A549 (cell line): ENCODE measurements around the gene DAO. TPM values are rescaled to one million over a fixed set of nuclear protein-coding genes. Genes with fewer than 3 reads are reported as not detected.

ENCODE experiments used
- ATAC-seq, 2 experiments: fragments of 200-7000 bp in 1 of 2; fragments of >200 bp in 1 of 2; cut with Nextera tagmentation in 1 of 2; cut with Tn5 transposase in 1 of 2; 3 replicates each; pipeline versions ENCODE4 v1.8.0 to v1.9.1; 2018 to 2020; ENCODE audit warnings: mild to moderate bottlenecking in 1 of 2, moderate library complexity in 1 of 2
- CTCF ChIA-PET: fragments of 300-600 bp; sonication (Branson Sonifier 250); formaldehyde crosslinking; extraction: SDS; loops from one replicate; lab custom pipeline; 2021; ENCODE audit warnings: antibody characterized with exemption, inconsistent platforms; lab: Yijun Ruan, JAX
- POLR2A ChIA-PET: fragments of 350-600 bp; formaldehyde crosslinking; extraction: SDS; loops from one replicate; lab custom pipeline; 2021; ENCODE audit warnings: antibody characterized with exemption, inconsistent platforms; lab: Yijun Ruan, JAX
- DNase-seq, 2 experiments: peaks; one replicate each; pipeline versions ENCODE4 v3.0.0 to v3.0.0-alpha.2; 2011 to 2016; ENCODE audit warnings: low read depth in 1 of 2, low spot score in 1 of 2
- FAIRE-seq: peaks from 2 replicates; lab custom pipeline; 2011; peaks lifted over from hg19 to GRCh38; lab: Jason Lieb, UNC
- H3K27ac ChIP-seq, 2 experiments: fragments of >200 bp; sonication (Bioruptor Twin); formaldehyde crosslinking; 3 replicates each; pipeline ENCODE4 v1.5.1; 2016 to 2017
- H3K4me1 ChIP-seq: fragments of >200 bp; sonication (Bioruptor Twin); formaldehyde crosslinking; 3 replicates; pipeline ENCODE4 v1.6.1; 2016
- H3K4me2 ChIP-seq: fragments of >200 bp; sonication (Bioruptor Twin); formaldehyde crosslinking; 3 replicates; pipeline ENCODE4 v1.6.1; 2016
- H3K4me3 ChIP-seq: fragments of >200 bp; sonication (Bioruptor Twin); formaldehyde crosslinking; 3 replicates; pipeline ENCODE4 v1.5.1; 2016
- H3K9me3 ChIP-seq: fragments of >200 bp; sonication (Bioruptor Twin); formaldehyde crosslinking; 3 replicates; pipeline ENCODE4 v1.6.1; 2016
- CEBPB ChIP-seq, 2 experiments: fragments of >200 bp in 1 of 2; sonication (Bioruptor Twin) in 1 of 2; formaldehyde crosslinking in 1 of 2; IDR thresholded peaks; 2 replicates each; pipeline ENCODE4 v1.6.1; 2012 to 2016
- E2F6 ChIP-seq: IDR thresholded peaks from 2 replicates; pipeline ENCODE4 v1.6.1; 2012; ENCODE audit warnings: low read depth, borderline replicate concordance
- EHF ChIP-seq: fragments of 250-450 bp; sonication (Bioruptor Pico); IDR thresholded peaks from 2 replicates; pipeline ENCODE4 v1.5.0; 2020; ENCODE audit warnings: mild to moderate bottlenecking
- EHMT2 ChIP-seq: fragments of 200-600 bp; sonication (generic); IDR thresholded peaks from 2 replicates; pipeline ENCODE4 v1.6.1; 2016; ENCODE audit warnings: antibody characterized with exemption, low read depth, mild to moderate bottlenecking, moderate library complexity
- EP300 ChIP-seq, 2 experiments: fragments of >200 bp; sonication (Bioruptor Twin); formaldehyde crosslinking; IDR thresholded peaks; 2 replicates in 1 of 2; 3 replicates in 1 of 2; pipeline ENCODE4 v1.6.1; 2016 to 2017
- ESRRA ChIP-seq: fragments of 150-350 bp; IDR thresholded peaks from 2 replicates; pipeline ENCODE4 v1.6.1; 2014; ENCODE audit warnings: mild to moderate bottlenecking, low read length, borderline replicate concordance
- FOSL2 ChIP-seq, 2 experiments: fragments of 450-650 bp in 1 of 2; fragments of >200 bp in 1 of 2; sonication (Bioruptor Twin) in 1 of 2; formaldehyde crosslinking; IDR thresholded peaks; 2 replicates each; pipeline versions ENCODE4 v1.5.0 to v1.6.1; 2016 to 2020; ENCODE audit warnings: mild to moderate bottlenecking in 1 of 2, moderate library complexity in 1 of 2
- FOXS1 ChIP-seq: fragments of 250-450 bp; sonication (Bioruptor Pico); IDR thresholded peaks from 2 replicates; pipeline ENCODE4 v1.5.0; 2020; ENCODE audit warnings: mild to moderate bottlenecking, moderate library complexity
- GATA3 ChIP-seq: IDR thresholded peaks from 2 replicates; pipeline ENCODE4 v1.6.1; 2012; ENCODE audit warnings: borderline replicate concordance
- HEYL ChIP-seq: fragments of 250-450 bp; sonication (Bioruptor Pico); IDR thresholded peaks from 2 replicates; pipeline ENCODE4 v1.8.0; 2021; ENCODE audit warnings: mild to moderate bottlenecking, moderate library complexity
- HMGXB4 ChIP-seq: fragments of 250-450 bp; sonication (Bioruptor Pico); IDR thresholded peaks from 2 replicates; pipeline ENCODE4 v1.5.0; 2021; ENCODE audit warnings: mild to moderate bottlenecking, moderate library complexity, borderline replicate concordance
- HOXA7 ChIP-seq: fragments of 250-450 bp; sonication (Bioruptor Pico); IDR thresholded peaks from 2 replicates; pipeline ENCODE4 v1.5.0; 2020; ENCODE audit warnings: mild to moderate bottlenecking, moderate library complexity
- JUN ChIP-seq, 2 experiments: fragments of >200 bp; sonication (Bioruptor Twin); formaldehyde crosslinking; IDR thresholded peaks; 2 replicates in 1 of 2; 3 replicates in 1 of 2; pipeline ENCODE4 v1.6.1; 2016 to 2017
- KDM5A ChIP-seq: fragments of 200-600 bp; sonication (generic); IDR thresholded peaks from 2 replicates; pipeline ENCODE4 v1.6.1; 2016; ENCODE audit warnings: antibody characterized with exemption, mild to moderate bottlenecking
- MAX ChIP-seq: IDR thresholded peaks from 2 replicates; pipeline ENCODE4 v1.6.1; 2012
- MAZ ChIP-seq: fragments of 150-350 bp; IDR thresholded peaks from 2 replicates; pipeline ENCODE4 v1.6.1; 2014; ENCODE audit warnings: antibody characterized with exemption, low read depth, low read length, borderline replicate concordance
- MYC ChIP-seq: IDR thresholded peaks from 2 replicates; pipeline ENCODE4 v1.6.1; 2012; ENCODE audit warnings: mild to moderate bottlenecking, inconsistent platforms, low read length, improper control_type of control experiment, borderline replicate concordance
- NFE2L2 ChIP-seq: fragments of 150-350 bp; conservative IDR thresholded peaks from 2 replicates; pipeline ENCODE4 v1.6.1; 2014; ENCODE audit warnings: low read length
- NPAS2 ChIP-seq: fragments of 250-450 bp; sonication (Bioruptor Pico); IDR thresholded peaks from 2 replicates; pipeline ENCODE4 v1.8.0; 2022; ENCODE audit warnings: mild to moderate bottlenecking, moderate library complexity, borderline replicate concordance
- NR3C1 ChIP-seq: fragments of >200 bp; sonication (Bioruptor Twin); formaldehyde crosslinking; IDR thresholded peaks from 3 replicates; pipeline ENCODE4 v1.6.1; 2017
- PHF8 ChIP-seq: fragments of 200-600 bp; sonication (generic); IDR thresholded peaks from 2 replicates; pipeline ENCODE4 v1.6.1; 2016; ENCODE audit warnings: low read depth, mild to moderate bottlenecking, antibody characterized with exemption, moderate library complexity, borderline replicate concordance
- POLR2A ChIP-seq: IDR thresholded peaks from 2 replicates; pipeline ENCODE4 v1.6.1; 2012; ENCODE audit warnings: mild to moderate bottlenecking, low read length
- POLR2AphosphoS2 ChIP-seq: conservative IDR thresholded peaks from 2 replicates; pipeline ENCODE4 v1.6.1; 2012; ENCODE audit warnings: low read length, improper control_type of control experiment, inconsistent platforms
- RAD21 ChIP-seq, 2 experiments: fragments of >200 bp in 1 of 2; sonication (Bioruptor Twin) in 1 of 2; formaldehyde crosslinking in 1 of 2; IDR thresholded peaks in 1 of 2; conservative IDR thresholded peaks in 1 of 2; 2 replicates in 1 of 2; 3 replicates in 1 of 2; pipeline ENCODE4 v1.6.1; 2012 to 2018; ENCODE audit warnings: inconsistent platforms in 1 of 2
- RARB ChIP-seq: fragments of 250-450 bp; sonication (Bioruptor Pico); IDR thresholded peaks from 2 replicates; pipeline ENCODE4 v1.8.0; 2021; ENCODE audit warnings: mild to moderate bottlenecking, moderate library complexity
- RCOR1 ChIP-seq: fragments of 150-350 bp; IDR thresholded peaks from 2 replicates; pipeline ENCODE4 v1.6.1; 2014; ENCODE audit warnings: antibody characterized with exemption, low read length, low read depth
- RFX5 ChIP-seq: fragments of 450-650 bp; IDR thresholded peaks from 2 replicates; pipeline ENCODE4 v1.7.1; 2014; ENCODE audit warnings: antibody characterized with exemption, mild to moderate bottlenecking, moderate library complexity
- RNF2 ChIP-seq: fragments of 200-600 bp; sonication (generic); IDR thresholded peaks from 2 replicates; pipeline ENCODE4 v1.6.1; 2016; ENCODE audit warnings: low read depth, mild to moderate bottlenecking, antibody characterized with exemption, moderate library complexity, borderline replicate concordance
- SREBF2 ChIP-seq: fragments of 450-650 bp; IDR thresholded peaks from 2 replicates; pipeline ENCODE4 v1.6.1; 2014; ENCODE audit warnings: mild to moderate bottlenecking, moderate library complexity
- TP53 ChIP-seq: fragments of 250-450 bp; sonication (Bioruptor Pico); IDR thresholded peaks from 2 replicates; pipeline ENCODE4 v1.5.0; 2021; ENCODE audit warnings: mild to moderate bottlenecking, moderate library complexity
- ZFP36 ChIP-seq: fragments of 450-650 bp; IDR thresholded peaks from 2 replicates; pipeline ENCODE4 v1.6.1; 2014; ENCODE audit warnings: borderline replicate concordance; ENCODE audit not compliant: partially characterized antibody
- ZSCAN20 ChIP-seq: fragments of 250-450 bp; sonication (Bioruptor Pico); IDR thresholded peaks from 2 replicates; pipeline ENCODE4 v1.8.0; 2022; ENCODE audit warnings: mild to moderate bottlenecking, moderate library complexity
- WGBS: methylation state at CpG from one replicate; pipeline ENCODE4 v1.1.6; 2017; ENCODE audit errors: missing lambda C conversion rate; 5-methylcytosine and 5-hydroxymethylcytosine counted together
- polyA plus RNA-seq, 4 experiments: library from polyadenylated mRNA; depleted of rRNA in 3 of 4; stranded (reverse); fragments of >200 nt; fragmentation: RNase III in 1 of 4; extraction: RNeasy Plus Mini Kit Qiagen cat#74134 plus additional on column Dnase treatment in 1 of 4; gene quantifications; 2 replicates in 3 of 4; 3 replicates in 1 of 4; pipeline ENCODE4 v1.2.3, GENCODE V29; 2011 to 2017
- TF ChIP-seq, protein P1 (sequence below): fragments of >200 bp; sonication (Bioruptor Twin); formaldehyde crosslinking; IDR thresholded peaks from 3 replicates; pipeline ENCODE4 v1.6.1; 2016
- TF ChIP-seq, protein P2 (sequence below): fragments of >200 bp; sonication (Bioruptor Twin); formaldehyde crosslinking; IDR thresholded peaks from 3 replicates; pipeline ENCODE4 v1.5.1; 2016
- TF ChIP-seq, protein P3 (sequence below): fragments of 450-650 bp; IDR thresholded peaks from 2 replicates; pipeline ENCODE4 v1.6.1; 2014; ENCODE audit warnings: antibody characterized with exemption

DAO gene
- polyA plus RNA-seq, 2 of the 4 experiments (the other 2 are of a cell fraction), result not detected

- peak; percentile 62 to 81 for ATAC-seq
- Histone ChIP-seq H3K9me3 (peaks cover 5% of the 10 kb centered on the region; the same call in 1 of the 3 replicates), H3K4me3 (no peak overlapping the region; the same call in 2 of the 3 replicates), H3K4me1 (peaks cover 81% of the 10 kb centered on the region), H3K4me2 (peak overlapping the region; percentile 77), H3K27ac (peak overlapping the region; percentile 95)
- WGBS, result 46% methylated on average over 9 of the region's 9 CpGs
- DNase-seq, result peak; percentile 89 to 92
- POLR2A ChIA-PET, result interaction anchor here (0.6 to 2.4 kb wide), 8 partner anchors 11 to 289 kb away, joined by 3 to 19 read pairs (median 4); partner anchors contain the start of genes ISCU and SART3
- FAIRE-seq, result no peak
- CTCF ChIA-PET, result interaction anchor here (0.7 to 9.0 kb wide), 10 partner anchors 13 to 287 kb away, joined by 3 to 66 read pairs (median 6); partner anchors contain the start of gene ALKBH2
- TF ChIP-seq RARB (CRISPR knock-in tag), result no peak
- TF ChIP-seq NR3C1, result no peak
- no peak for TF ChIP-seq HMGXB4 (CRISPR knock-in tag)
- no peak for TF ChIP-seq ZSCAN20
- no peak for TF ChIP-seq EHF (CRISPR knock-in tag)
- no peak for TF ChIP-seq E2F6
- TF ChIP-seq SREBF2, result no peak
- no peak for TF ChIP-seq RNF2
- TF ChIP-seq GATA3, result no peak
- TF ChIP-seq MAZ, result no peak
- TF ChIP-seq, protein P1, sequence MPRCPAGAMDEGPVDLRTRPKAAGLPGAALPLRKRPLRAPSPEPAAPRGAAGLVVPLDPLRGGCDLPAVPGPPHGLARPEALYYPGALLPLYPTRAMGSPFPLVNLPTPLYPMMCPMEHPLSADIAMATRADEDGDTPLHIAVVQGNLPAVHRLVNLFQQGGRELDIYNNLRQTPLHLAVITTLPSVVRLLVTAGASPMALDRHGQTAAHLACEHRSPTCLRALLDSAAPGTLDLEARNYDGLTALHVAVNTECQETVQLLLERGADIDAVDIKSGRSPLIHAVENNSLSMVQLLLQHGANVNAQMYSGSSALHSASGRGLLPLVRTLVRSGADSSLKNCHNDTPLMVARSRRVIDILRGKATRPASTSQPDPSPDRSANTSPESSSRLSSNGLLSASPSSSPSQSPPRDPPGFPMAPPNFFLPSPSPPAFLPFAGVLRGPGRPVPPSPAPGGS, result no peak
- no peak for TF ChIP-seq POLR2A
- TF ChIP-seq, protein P2, sequence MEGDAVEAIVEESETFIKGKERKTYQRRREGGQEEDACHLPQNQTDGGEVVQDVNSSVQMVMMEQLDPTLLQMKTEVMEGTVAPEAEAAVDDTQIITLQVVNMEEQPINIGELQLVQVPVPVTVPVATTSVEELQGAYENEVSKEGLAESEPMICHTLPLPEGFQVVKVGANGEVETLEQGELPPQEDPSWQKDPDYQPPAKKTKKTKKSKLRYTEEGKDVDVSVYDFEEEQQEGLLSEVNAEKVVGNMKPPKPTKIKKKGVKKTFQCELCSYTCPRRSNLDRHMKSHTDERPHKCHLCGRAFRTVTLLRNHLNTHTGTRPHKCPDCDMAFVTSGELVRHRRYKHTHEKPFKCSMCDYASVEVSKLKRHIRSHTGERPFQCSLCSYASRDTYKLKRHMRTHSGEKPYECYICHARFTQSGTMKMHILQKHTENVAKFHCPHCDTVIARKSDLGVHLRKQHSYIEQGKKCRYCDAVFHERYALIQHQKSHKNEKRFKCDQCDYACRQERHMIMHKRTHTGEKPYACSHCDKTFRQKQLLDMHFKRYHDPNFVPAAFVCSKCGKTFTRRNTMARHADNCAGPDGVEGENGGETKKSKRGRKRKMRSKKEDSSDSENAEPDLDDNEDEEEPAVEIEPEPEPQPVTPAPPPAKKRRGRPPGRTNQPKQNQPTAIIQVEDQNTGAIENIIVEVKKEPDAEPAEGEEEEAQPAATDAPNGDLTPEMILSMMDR, result peak; percentile 34
- no peak for TF ChIP-seq EHMT2
- TF ChIP-seq JUN (IDR thresholded peaks at IDR 0.05), result peak in 1 of 2 experiments; percentile 35; a peak in 1 of 5 replicates
- TF ChIP-seq FOXS1 (CRISPR knock-in tag), result no peak
- no peak for TF ChIP-seq TP53
- TF ChIP-seq POLR2AphosphoS2, result no peak
- TF ChIP-seq MYC, result no peak
- no peak for TF ChIP-seq FOSL2 (IDR thresholded peaks at IDR 0.05)
- TF ChIP-seq FOSL2 (CRISPR knock-in tag; IDR thresholded peaks at IDR 0.05), result peak; percentile 7; the same call in 1 of the 2 replicates
- TF ChIP-seq RCOR1, result no peak
- no peak for TF ChIP-seq NFE2L2
- no peak for TF ChIP-seq KDM5A
- TF ChIP-seq ESRRA, result no peak
- TF ChIP-seq ZFP36, result no peak
- no peak for TF ChIP-seq NPAS2 (CRISPR knock-in tag)
- TF ChIP-seq RFX5, result peak; percentile 81
- no peak for TF ChIP-seq CEBPB (IDR thresholded peaks at IDR 0.05)
- TF ChIP-seq PHF8, result no peak
- TF ChIP-seq, protein P3, sequence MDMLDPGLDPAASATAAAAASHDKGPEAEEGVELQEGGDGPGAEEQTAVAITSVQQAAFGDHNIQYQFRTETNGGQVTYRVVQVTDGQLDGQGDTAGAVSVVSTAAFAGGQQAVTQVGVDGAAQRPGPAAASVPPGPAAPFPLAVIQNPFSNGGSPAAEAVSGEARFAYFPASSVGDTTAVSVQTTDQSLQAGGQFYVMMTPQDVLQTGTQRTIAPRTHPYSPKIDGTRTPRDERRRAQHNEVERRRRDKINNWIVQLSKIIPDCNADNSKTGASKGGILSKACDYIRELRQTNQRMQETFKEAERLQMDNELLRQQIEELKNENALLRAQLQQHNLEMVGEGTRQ, result no peak
- no peak for TF ChIP-seq HEYL (CRISPR knock-in tag)
- TF ChIP-seq EP300 (IDR thresholded peaks at IDR 0.05), result no peak
- TF ChIP-seq RAD21 (conservative IDR thresholded peaks at IDR 0.05 in 1 of 2, IDR thresholded peaks at IDR 0.05 in 1 of 2), result peak in 1 of 2 experiments; percentile 48; a peak in 3 of 5 replicates
- peak; percentile 57; the same call in 1 of the 2 replicates for TF ChIP-seq HOXA7 (CRISPR knock-in tag)
- TF ChIP-seq MAX, result no peak
These were observed 28.9 kb upstream of the DAO start for GRCh38 chr12:108850854-108851573.
